NCI-H2029 (cell line): ENCODE measurements around the gene NOC3L.
"Not testable (repeated sequence)": the region's sequence is repeated elsewhere in the genome, so short reads cannot be mapped to it uniquely, and the experiment has no call there.

Experiments
- DNase-seq: peaks from one replicate; lab custom pipeline; 2025; lab: John Stamatoyannopoulos, UW

Gene NOC3L

DNA sequence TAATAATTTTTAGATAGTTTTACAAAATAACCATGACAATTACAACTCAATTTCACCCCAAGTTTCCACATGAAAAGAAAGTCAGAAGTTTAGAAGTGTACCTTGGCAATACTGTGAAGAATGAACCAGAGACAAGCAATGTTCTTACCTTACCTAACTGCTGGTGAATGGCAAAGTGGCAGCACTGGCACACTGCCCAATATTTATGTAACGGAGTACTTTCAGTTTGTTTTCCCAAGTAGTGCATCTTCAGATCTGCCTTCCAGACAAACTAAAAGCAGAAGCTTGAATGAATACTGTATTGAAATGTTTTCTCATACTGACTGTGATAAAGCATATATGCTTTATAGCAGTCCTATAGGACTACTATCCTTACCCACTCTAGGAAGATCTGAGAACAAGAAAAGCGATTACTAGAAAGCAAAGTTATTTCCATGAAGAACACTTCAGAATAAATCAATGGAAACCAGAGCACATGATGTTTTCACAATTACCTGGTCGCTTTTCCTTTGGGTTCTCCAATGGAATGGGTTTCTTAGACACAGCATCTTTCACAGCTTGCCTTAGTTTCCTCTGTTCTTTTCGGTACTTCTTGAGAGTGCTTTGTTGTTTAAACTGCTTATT lies 1.5 kb downstream of the NOC3L start:
- DNase-seq = peak; percentile 20

- DNase-seq = peak; percentile 26
Measured at GRCh38 chr10:94358480-94358879, 4.3 kb downstream of the NOC3L start.

- no peak for DNase-seq
Measured at GRCh38 chr10:94357193-94357592, 5.5 kb downstream of the NOC3L start.

DNA sequence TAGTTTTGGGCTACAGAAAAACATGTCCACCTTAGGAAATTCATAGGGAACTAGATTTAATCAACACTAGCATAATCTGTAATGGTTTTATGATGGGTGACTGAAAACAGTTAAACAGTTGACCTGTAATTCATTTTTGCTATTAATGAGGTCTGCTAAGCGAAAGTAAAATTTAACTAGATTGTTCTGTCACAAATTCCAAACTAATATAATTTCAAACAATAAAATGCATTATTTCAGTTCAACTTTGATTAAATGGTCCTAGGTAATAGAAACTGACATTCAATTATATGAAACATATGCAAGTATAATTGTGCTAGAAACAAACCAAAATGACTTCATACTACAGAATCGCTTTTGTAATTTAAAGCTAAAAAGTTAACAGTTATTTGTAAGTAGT lies 6.9 kb downstream of the NOC3L start:
- DNase-seq = no peak

DNA sequence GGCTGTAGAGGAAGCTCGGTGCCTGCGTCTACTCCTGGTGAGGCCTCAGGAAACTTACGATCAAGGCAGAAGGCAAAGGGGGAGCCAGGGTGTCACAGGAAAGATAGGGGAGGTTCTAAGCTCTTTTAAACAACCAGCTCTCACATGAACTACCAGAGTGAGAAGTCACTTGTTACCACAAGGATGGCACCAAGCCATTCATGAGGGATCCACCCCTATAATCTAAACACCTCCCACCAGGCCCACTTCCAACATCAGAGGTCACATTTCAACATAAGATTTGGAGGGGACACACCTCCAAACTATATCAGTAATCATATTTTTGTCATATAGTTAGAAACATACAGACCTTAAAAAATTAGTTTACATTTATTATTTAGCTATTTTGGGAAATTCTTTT lies 9.4 kb downstream of the NOC3L start:
- no peak for DNase-seq

GRCh38 chr10:94351089-94351488 lies 11.7 kb downstream of the NOC3L start:
- DNase-seq = peak; percentile 60

DNA sequence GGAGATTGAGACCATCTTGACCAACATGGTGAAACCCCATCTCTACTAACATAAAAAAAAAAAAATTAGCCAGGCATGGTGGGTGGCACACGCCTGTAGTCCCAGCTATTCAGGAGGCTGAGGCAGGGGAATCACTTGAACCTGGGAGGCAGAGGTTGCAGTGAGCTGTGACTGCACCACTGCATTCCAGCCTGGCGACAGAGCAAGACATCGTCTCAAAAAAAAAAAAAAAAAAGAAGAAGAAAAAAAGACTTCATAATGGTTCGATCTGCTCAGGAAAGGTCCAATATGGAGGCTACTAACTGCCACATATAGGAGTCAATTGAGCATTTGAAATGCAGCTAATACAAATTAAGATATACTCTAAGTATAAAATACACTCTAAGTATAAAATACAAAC lies 12.2 kb downstream of the NOC3L start:
- not testable (repeated sequence) for DNase-seq

DNA sequence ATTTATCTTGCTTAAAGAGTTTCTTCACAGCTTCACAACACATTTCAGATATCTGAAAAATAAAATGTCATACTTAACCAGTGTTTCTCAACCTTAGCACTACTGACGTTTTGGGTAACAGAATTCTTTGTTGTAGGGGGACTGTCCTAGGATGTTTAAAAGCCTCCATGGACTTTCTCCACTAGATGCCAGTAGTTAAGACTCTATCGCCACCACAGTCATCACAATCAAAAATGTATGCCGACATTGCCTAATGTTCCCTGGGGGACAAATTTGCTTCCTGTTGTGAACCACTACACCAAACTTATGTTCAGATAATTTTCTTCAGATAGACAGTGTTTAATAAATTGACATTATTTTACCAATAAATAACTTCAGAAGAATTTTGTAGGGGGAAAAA lies 13.4 kb downstream of the NOC3L start:
- no peak for DNase-seq

DNA sequence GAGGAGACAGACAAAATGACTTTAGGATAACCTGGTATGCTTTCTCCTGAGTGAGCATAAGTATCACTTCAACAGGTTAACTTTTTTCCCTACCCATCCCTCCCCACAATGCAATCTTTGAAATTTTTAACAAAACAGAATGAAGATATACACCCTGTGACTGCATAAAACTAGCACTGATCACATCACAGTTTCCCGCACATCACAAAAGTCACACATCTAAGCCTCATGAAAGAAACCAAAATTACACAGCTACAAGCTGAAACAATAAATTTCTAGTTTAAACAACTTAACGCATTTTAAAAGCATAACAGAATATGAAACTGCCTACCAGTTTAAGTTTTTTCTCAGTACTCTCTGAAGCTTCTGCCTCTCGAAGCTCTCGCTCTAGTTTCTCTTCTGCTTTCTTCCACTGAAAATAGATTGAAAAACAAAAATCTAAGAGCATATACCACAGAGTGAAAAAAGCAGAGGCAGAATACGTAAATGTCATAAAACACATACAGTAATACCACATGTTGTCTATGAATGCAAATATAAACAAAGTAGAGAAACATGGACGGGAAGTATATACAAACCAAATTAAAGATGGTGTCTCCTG lies 18.1 kb downstream of the NOC3L start:
- no peak for DNase-seq

DNA sequence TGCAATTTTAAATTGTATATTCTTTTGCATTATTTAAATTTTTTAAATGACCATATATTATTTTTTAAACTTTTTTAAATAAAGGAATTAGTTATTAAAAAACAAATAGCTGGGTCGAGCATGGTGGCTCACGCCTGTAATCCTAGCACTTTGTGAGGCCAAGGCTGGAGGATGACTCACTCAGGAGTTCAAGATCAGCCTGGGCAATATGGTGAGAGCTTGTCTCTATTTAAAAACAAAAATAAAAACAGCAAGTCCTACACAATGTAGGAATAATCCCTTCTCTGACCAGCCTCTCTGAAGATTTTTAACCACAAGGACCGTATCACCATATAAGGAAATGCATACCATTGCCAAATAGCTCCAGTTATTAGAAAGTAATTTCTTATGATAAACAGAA lies 19.6 kb downstream of the NOC3L start:
- DNase-seq = no peak

- DNase-seq = no peak
Measured at GRCh38 chr10:94334857-94335256, 27.9 kb downstream of the NOC3L start.

GRCh38 chr10:94333051-94333450 lies 29.7 kb downstream of the NOC3L start:
- no peak for DNase-seq

- DNase-seq = no peak
Measured at GRCh38 chr10:94328613-94329012, 34.1 kb downstream of the NOC3L start.

DNA sequence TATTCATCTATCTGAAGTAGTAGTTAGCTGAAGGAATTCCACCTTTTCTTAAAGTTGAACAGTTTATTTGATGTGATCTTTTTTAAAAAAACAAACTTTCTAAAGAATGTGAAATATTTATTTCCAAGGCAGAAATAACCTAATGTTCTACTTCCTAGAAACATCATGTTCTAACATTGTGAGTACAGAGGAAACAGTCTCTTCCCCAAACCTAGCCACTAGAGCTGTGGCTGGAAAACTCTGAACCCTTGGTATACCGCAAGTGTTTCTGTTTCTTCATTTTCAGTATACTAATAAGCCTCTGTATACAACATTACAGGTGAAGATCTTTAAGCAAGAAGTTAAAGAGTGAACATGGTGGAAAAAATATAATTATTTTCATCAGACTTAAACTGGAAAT lies 35.1 kb downstream of the NOC3L start:
- DNase-seq = no peak

GRCh38 chr10:94324609-94325233 lies 38.0 kb downstream of the NOC3L start:
- no peak for DNase-seq

- DNase-seq = peak; percentile 10
Measured at GRCh38 chr10:94320285-94320914, 42.3 kb downstream of the NOC3L start.

- no peak for DNase-seq
Measured at GRCh38 chr10:94316560-94316959, 46.2 kb downstream of the NOC3L start.

- DNase-seq = no peak
Measured at GRCh38 chr10:94315975-94316464, 46.7 kb downstream of the NOC3L start.

DNA sequence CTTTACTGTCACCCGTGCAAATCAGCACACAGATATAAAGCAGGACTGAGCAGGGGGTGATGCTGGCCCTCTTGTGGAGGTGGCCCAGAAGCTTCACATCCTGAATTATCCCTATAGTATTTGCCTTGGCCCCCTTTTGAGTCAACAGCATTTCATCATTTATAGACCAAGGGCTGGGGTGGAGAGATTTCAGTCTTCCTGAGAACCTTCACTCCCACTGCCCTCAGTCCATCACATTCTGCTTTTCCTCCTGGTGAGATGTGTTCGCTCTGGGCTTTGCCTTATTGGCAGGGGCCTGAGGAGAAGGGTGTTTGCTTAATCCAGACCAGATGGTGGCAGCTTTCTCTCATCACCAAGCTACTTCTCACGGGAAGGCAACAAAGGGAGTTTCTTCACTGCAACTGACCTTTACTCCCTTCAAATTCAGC lies 47.7 kb downstream of the NOC3L start:
- DNase-seq = no peak

DNA sequence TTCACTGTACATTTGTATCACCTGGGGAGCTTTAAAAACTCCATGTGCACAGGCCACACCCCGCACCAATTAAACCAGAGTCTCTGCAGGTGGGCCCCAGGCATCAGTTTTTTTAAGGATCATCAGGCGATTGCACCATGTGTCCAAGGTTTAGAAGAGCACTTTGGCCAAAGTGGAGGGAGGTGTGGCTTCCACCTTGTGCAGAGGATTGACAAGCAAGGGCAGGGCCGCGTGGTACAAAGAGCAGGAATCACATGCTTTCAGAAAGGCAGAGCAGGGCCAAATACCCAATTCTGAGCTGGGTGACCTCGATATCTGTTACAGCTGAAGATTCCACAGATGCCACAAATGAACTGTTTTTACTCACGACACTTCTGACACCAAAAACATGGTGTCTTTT lies 52.4 kb downstream of the NOC3L start:
- DNase-seq = no peak

- DNase-seq = no peak
Measured at GRCh38 chr10:94308866-94309265, 53.9 kb downstream of the NOC3L start.

DNA sequence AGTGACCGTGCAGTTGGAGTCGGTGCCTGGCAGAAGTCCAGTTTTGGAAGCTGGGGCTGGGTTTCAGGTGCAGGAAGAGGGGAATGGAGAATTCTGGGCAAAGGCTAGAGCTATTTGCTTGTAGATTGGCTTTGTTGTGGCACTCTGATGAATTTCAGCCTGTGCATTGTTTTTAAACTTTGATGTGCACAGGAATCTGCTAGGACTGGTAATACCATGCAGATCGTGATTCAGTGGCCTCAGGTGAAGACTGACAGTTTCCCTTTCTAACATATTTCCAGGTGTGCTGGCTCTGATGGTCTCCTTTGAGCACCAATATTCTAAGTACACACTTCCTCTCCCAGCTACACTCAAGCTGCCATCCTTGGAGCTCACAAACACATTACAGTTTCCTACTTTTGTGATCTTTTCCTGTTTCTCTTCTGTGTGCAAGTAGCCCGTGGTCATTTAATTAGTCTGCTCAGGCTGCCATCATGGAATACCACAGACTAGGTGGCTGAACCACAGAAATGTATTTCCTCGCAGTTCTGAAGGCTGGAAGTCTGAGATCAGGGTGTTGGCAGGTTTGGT lies 55.6 kb downstream of the NOC3L start:
- DNase-seq = no peak

DNA sequence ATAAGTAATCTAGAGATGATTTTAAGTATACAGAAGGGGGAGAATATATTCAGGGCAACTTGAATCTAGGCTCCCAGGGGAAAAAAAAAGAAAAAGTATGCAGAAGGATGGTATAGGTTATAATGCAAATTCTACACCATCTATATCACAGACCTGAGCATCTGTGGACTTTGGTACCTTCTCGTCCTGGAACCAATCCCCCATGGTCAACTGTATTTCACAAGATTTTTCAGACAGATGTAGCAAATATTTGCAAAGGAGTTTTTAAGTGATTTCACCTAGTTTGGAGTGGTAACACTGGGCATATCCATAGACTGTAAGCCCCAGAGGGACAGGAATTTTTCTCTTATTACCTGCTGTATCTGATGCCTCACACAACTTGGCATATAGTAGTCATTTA lies 58.8 kb downstream of the NOC3L start:
- DNase-seq = no peak
